ENCODE results near the gene DTX1. TPM values are rescaled to one million over a fixed set of nuclear protein-coding genes. Genes with fewer than 3 reads are reported as not detected.
A peak's percentile ranks its signal among the peaks of the same experiment; 100 is the strongest.

The DTX1 gene
- total RNA-seq, 1 experiment from 2014 or later = 227 TPM

- Histone ChIP-seq H3K9ac (ENCODE audit: low read length) (no peak overlapping the region), H3K4me2 (ENCODE audit: low read depth, low read length, poor library complexity, severe bottlenecking) (no peak overlapping the region), H2AFZ (ENCODE audit: low read length) (no peak overlapping the region), H3K4me1 (ENCODE audit: low read length) (peaks cover 74% of the 10 kb centered on the region), H3K27me3 (ENCODE audit: low read length) (no peaks in the 10 kb centered on the region), H3K27ac (ENCODE audit: low read length) (peak overlapping the region; percentile 26; the same call in 1 of the 2 replicates), H3K9me2 (replicated peaks; ENCODE audit: insufficient read depth, low read length) (no peaks in the 10 kb centered on the region), H4K20me1 (ENCODE audit: insufficient read depth, low read depth, low read length) (peaks cover 5% of the 10 kb centered on the region; the same call in 1 of the 2 replicates), H3K4me3 (ENCODE audit: low read length) (no peak overlapping the region), H3K79me2 (ENCODE audit: low read length) (no peaks in the 10 kb centered on the region), H3K36me3 (ENCODE audit: insufficient read depth, low read length) (peaks cover 66% of the 10 kb centered on the region), H3K9me3 (ENCODE audit: low read length) (no peaks in the 10 kb centered on the region)
- no peak for DNase-seq
These were observed 38.9 kb downstream of the DTX1 start for GRCh38 chr12:113095405-113095804.

GRCh38 chr12:113096675-113097461, 40.3 kb downstream of the DTX1 start:
- H3K4me3 ChIP-seq (ENCODE audit: low read length) = no peak overlapping the region
- H3K79me2 ChIP-seq (ENCODE audit: low read length) = no peaks in the 10 kb centered on the region
- H3K4me2 ChIP-seq (ENCODE audit: low read depth, low read length, poor library complexity, severe bottlenecking) = no peak overlapping the region
- DNase-seq = no peak
- H3K9me3 ChIP-seq (ENCODE audit: low read length) = no peaks in the 10 kb centered on the region
- peaks cover 4% of the 10 kb centered on the region; the same call in 1 of the 2 replicates for H4K20me1 ChIP-seq (ENCODE audit: insufficient read depth, low read depth, low read length)
- H3K36me3 ChIP-seq (ENCODE audit: insufficient read depth, low read length) = peaks cover 55% of the 10 kb centered on the region
- peak overlapping the region; percentile 87 for H3K27ac ChIP-seq (ENCODE audit: low read length)
- H2AFZ ChIP-seq (ENCODE audit: low read length) = no peak overlapping the region
- H3K9ac ChIP-seq (ENCODE audit: low read length) = no peak overlapping the region
- H3K4me1 ChIP-seq (ENCODE audit: low read length) = peaks cover 65% of the 10 kb centered on the region
- H3K9me2 ChIP-seq (replicated peaks; ENCODE audit: insufficient read depth, low read length) = no peaks in the 10 kb centered on the region
- H3K27me3 ChIP-seq (ENCODE audit: low read length) = no peaks in the 10 kb centered on the region

GRCh38 chr12:113097716-113098440, 41.3 kb downstream of the DTX1 start:
- H2AFZ ChIP-seq (ENCODE audit: low read length) = no peak overlapping the region
- no peaks in the 10 kb centered on the region for H3K9me2 ChIP-seq (replicated peaks; ENCODE audit: insufficient read depth, low read length)
- peak; percentile 69 for DNase-seq
- H3K27ac ChIP-seq (ENCODE audit: low read length) = peak overlapping the region; percentile 87
- H3K4me1 ChIP-seq (ENCODE audit: low read length) = peaks cover 55% of the 10 kb centered on the region
- peak overlapping the region; percentile 14 for H3K4me2 ChIP-seq (ENCODE audit: low read depth, low read length, poor library complexity, severe bottlenecking)
- H3K4me3 ChIP-seq (ENCODE audit: low read length) = no peak overlapping the region
- H3K27me3 ChIP-seq (ENCODE audit: low read length) = no peaks in the 10 kb centered on the region
- H3K9me3 ChIP-seq (ENCODE audit: low read length) = no peaks in the 10 kb centered on the region
- H3K36me3 ChIP-seq (ENCODE audit: insufficient read depth, low read length) = peaks cover 46% of the 10 kb centered on the region
- 0 out of 2 replicates have a peak, but pooled peaks cover under 1% of the 10 kb centered on the region for H4K20me1 ChIP-seq (ENCODE audit: insufficient read depth, low read depth, low read length)
- H3K9ac ChIP-seq (ENCODE audit: low read length) = peak overlapping the region; percentile 54
- H3K79me2 ChIP-seq (ENCODE audit: low read length) = no peaks in the 10 kb centered on the region

- H3K4me3 ChIP-seq (ENCODE audit: low read length) = no peak overlapping the region
- no peaks in the 10 kb centered on the region for H3K27me3 ChIP-seq (ENCODE audit: low read length)
- H3K36me3 ChIP-seq (ENCODE audit: insufficient read depth, low read length) = peaks cover 45% of the 10 kb centered on the region
- H2AFZ ChIP-seq (ENCODE audit: low read length) = no peak overlapping the region
- H3K9me2 ChIP-seq (replicated peaks; ENCODE audit: insufficient read depth, low read length) = no peaks in the 10 kb centered on the region
- H3K4me2 ChIP-seq (ENCODE audit: low read depth, low read length, poor library complexity, severe bottlenecking) = peak overlapping the region; percentile 14
- no peaks in the 10 kb centered on the region for H4K20me1 ChIP-seq (ENCODE audit: insufficient read depth, low read depth, low read length)
- peak overlapping the region; percentile 87 for H3K27ac ChIP-seq (ENCODE audit: low read length)
- peaks cover 54% of the 10 kb centered on the region for H3K4me1 ChIP-seq (ENCODE audit: low read length)
- no peaks in the 10 kb centered on the region for H3K79me2 ChIP-seq (ENCODE audit: low read length)
- peak overlapping the region; percentile 54 for H3K9ac ChIP-seq (ENCODE audit: low read length)
- peak; percentile 93 for DNase-seq
- H3K9me3 ChIP-seq (ENCODE audit: low read length) = no peaks in the 10 kb centered on the region
These were observed 42.0 kb downstream of the DTX1 start for GRCh38 chr12:113098441-113099028.

- Histone ChIP-seq H3K9ac (ENCODE audit: low read length) (no peak overlapping the region), H3K27me3 (ENCODE audit: low read length) (no peaks in the 10 kb centered on the region)
These were observed 42.8 kb downstream of the DTX1 start for GRCh38 chr12:113099364-113099763.

GRCh38 chr12:113099764-113100163, 43.2 kb downstream of the DTX1 start:
- Histone ChIP-seq H2AFZ (ENCODE audit: low read length) (no peak overlapping the region), H3K9me2 (replicated peaks; ENCODE audit: insufficient read depth, low read length) (no peaks in the 10 kb centered on the region), H3K4me1 (ENCODE audit: low read length) (peaks cover 51% of the 10 kb centered on the region), H4K20me1 (ENCODE audit: insufficient read depth, low read depth, low read length) (no peaks in the 10 kb centered on the region), H3K9me3 (ENCODE audit: low read length) (no peaks in the 10 kb centered on the region), H3K36me3 (ENCODE audit: insufficient read depth, low read length) (peaks cover 42% of the 10 kb centered on the region), H3K4me3 (ENCODE audit: low read length) (no peak overlapping the region), H3K9ac (ENCODE audit: low read length) (no peak overlapping the region), H3K27ac (ENCODE audit: low read length) (peak overlapping the region; percentile 87), H3K79me2 (ENCODE audit: low read length) (no peaks in the 10 kb centered on the region), H3K27me3 (ENCODE audit: low read length) (no peaks in the 10 kb centered on the region), H3K4me2 (ENCODE audit: low read depth, low read length, poor library complexity, severe bottlenecking) (no peak overlapping the region)
- no peak for DNase-seq

More at GRCh38 chr12:113099364-113099763, 42.8 kb downstream of the DTX1 start:
- H3K36me3 ChIP-seq (ENCODE audit: insufficient read depth, low read length) = peaks cover 45% of the 10 kb centered on the region
- no peaks in the 10 kb centered on the region for H3K79me2 ChIP-seq (ENCODE audit: low read length)
- no peak overlapping the region for H3K4me2 ChIP-seq (ENCODE audit: low read depth, low read length, poor library complexity, severe bottlenecking)
- H3K9me2 ChIP-seq (replicated peaks; ENCODE audit: insufficient read depth, low read length) = no peaks in the 10 kb centered on the region
- H2AFZ ChIP-seq (ENCODE audit: low read length) = no peak overlapping the region
- H3K27ac ChIP-seq (ENCODE audit: low read length) = peak overlapping the region; percentile 87
- peaks cover 54% of the 10 kb centered on the region for H3K4me1 ChIP-seq (ENCODE audit: low read length)
- H4K20me1 ChIP-seq (ENCODE audit: insufficient read depth, low read depth, low read length) = no peaks in the 10 kb centered on the region
- H3K9me3 ChIP-seq (ENCODE audit: low read length) = no peaks in the 10 kb centered on the region
- H3K4me3 ChIP-seq (ENCODE audit: low read length) = no peak overlapping the region
- no peak for DNase-seq

GRCh38 chr12:113101751-113102150, 45.2 kb downstream of the DTX1 start:
- Histone ChIP-seq H3K9ac (ENCODE audit: low read length) (no peak overlapping the region), H3K36me3 (ENCODE audit: insufficient read depth, low read length) (peaks cover 27% of the 10 kb centered on the region; the same call in 1 of the 2 replicates), H3K9me2 (replicated peaks; ENCODE audit: insufficient read depth, low read length) (no peaks in the 10 kb centered on the region), H3K4me3 (ENCODE audit: low read length) (no peak overlapping the region), H3K79me2 (ENCODE audit: low read length) (no peaks in the 10 kb centered on the region), H3K9me3 (ENCODE audit: low read length) (no peaks in the 10 kb centered on the region), H4K20me1 (ENCODE audit: insufficient read depth, low read depth, low read length) (no peaks in the 10 kb centered on the region), H3K4me1 (ENCODE audit: low read length) (peaks cover 32% of the 10 kb centered on the region), H3K27me3 (ENCODE audit: low read length) (no peaks in the 10 kb centered on the region), H2AFZ (ENCODE audit: low read length) (no peak overlapping the region), H3K4me2 (ENCODE audit: low read depth, low read length, poor library complexity, severe bottlenecking) (no peak overlapping the region), H3K27ac (ENCODE audit: low read length) (peak overlapping the region; percentile 16; the same call in 1 of the 2 replicates)
- DNase-seq = no peak

- DNase-seq = no peak
- Histone ChIP-seq H3K4me1 (ENCODE audit: low read length) (peaks cover 21% of the 10 kb centered on the region), H3K4me2 (ENCODE audit: low read depth, low read length, poor library complexity, severe bottlenecking) (no peak overlapping the region), H3K27ac (ENCODE audit: low read length) (peak overlapping the region; percentile 34; the same call in 1 of the 2 replicates), H3K4me3 (ENCODE audit: low read length) (no peak overlapping the region), H3K9me2 (replicated peaks; ENCODE audit: insufficient read depth, low read length) (no peaks in the 10 kb centered on the region), H2AFZ (ENCODE audit: low read length) (no peak overlapping the region), H3K79me2 (ENCODE audit: low read length) (no peaks in the 10 kb centered on the region), H3K27me3 (ENCODE audit: low read length) (no peaks in the 10 kb centered on the region), H3K9ac (ENCODE audit: low read length) (no peak overlapping the region), H3K9me3 (ENCODE audit: low read length) (no peaks in the 10 kb centered on the region), H3K36me3 (ENCODE audit: insufficient read depth, low read length) (peaks cover 17% of the 10 kb centered on the region; the same call in 1 of the 2 replicates), H4K20me1 (ENCODE audit: insufficient read depth, low read depth, low read length) (no peaks in the 10 kb centered on the region)
These were observed 46.3 kb downstream of the DTX1 start for GRCh38 chr12:113102811-113103210.
